HG02610 (cell line): Measurements from ENCODE around the gene CARMIL1.
"Not testable (repeated sequence)": the region's sequence is repeated elsewhere in the genome, so short reads cannot be mapped to it uniquely, and the experiment has no call there.

Experiments used
- ATAC-seq: cut with Tn5 transposase; IDR thresholded peaks from one replicate; pipeline ENCODE4 v1.9.1; 2021; ENCODE audit warnings: mild to moderate bottlenecking, moderate library complexity; ENCODE audit not compliant: unreplicated experiment

Gene CARMIL1

GRCh38 chr6:25275436-25275835 is 3.7 kb upstream of the CARMIL1 start:
- no peak for ATAC-seq

GRCh38 chr6:25277386-25277785 is 1.8 kb upstream of the CARMIL1 start:
- ATAC-seq = no peak

- ATAC-seq = no peak
These were observed 1.3 kb upstream of the CARMIL1 start for GRCh38 chr6:25277857-25278256.

- peak; percentile 20 for ATAC-seq
These were observed 787 bp upstream of the CARMIL1 start for GRCh38 chr6:25278261-25278913.

- no peak for ATAC-seq
These were observed 672 bp downstream of the CARMIL1 start for GRCh38 chr6:25279748-25280343.

GRCh38 chr6:25280344-25281074 is 1.3 kb downstream of the CARMIL1 start:
- no peak for ATAC-seq

GRCh38 chr6:25286891-25287290 is 7.7 kb downstream of the CARMIL1 start:
- no peak for ATAC-seq

- no peak for ATAC-seq
These were observed 8.8 kb downstream of the CARMIL1 start for GRCh38 chr6:25287941-25288340.

- no peak for ATAC-seq
These were observed 9.3 kb downstream of the CARMIL1 start for GRCh38 chr6:25288518-25288917.

GRCh38 chr6:25290306-25291060 is 11.3 kb downstream of the CARMIL1 start:
- ATAC-seq = no peak

GRCh38 chr6:25292384-25292783 is 13.2 kb downstream of the CARMIL1 start:
- no peak for ATAC-seq

- no peak for ATAC-seq
These were observed 16.5 kb downstream of the CARMIL1 start for GRCh38 chr6:25295651-25296050.

GRCh38 chr6:25296217-25296905 is 17.2 kb downstream of the CARMIL1 start:
- no peak for ATAC-seq

GRCh38 chr6:25297039-25297441 is 17.9 kb downstream of the CARMIL1 start:
- ATAC-seq = no peak

- no peak for ATAC-seq
These were observed 18.8 kb downstream of the CARMIL1 start for GRCh38 chr6:25297823-25298522.

- ATAC-seq = not testable (repeated sequence)
These were observed 19.3 kb downstream of the CARMIL1 start for GRCh38 chr6:25298523-25298865.

GRCh38 chr6:25301362-25301761 is 22.2 kb downstream of the CARMIL1 start:
- ATAC-seq = no peak

- ATAC-seq = no peak
These were observed 23.0 kb downstream of the CARMIL1 start for GRCh38 chr6:25302151-25302550.

- ATAC-seq = no peak
These were observed 23.5 kb downstream of the CARMIL1 start for GRCh38 chr6:25302677-25303128.

- no peak for ATAC-seq
These were observed 24.1 kb downstream of the CARMIL1 start for GRCh38 chr6:25303254-25303653.
